Muscle layer of duodenum (tissue), 2 donors: ENCODE data around the gene MAP3K19.
"Not testable (repeated sequence)": the region's sequence is repeated elsewhere in the genome, so short reads cannot be mapped to it uniquely, and the experiment has no call there.

ENCODE experiments used
- H3K27ac ChIP-seq: one replicate; pipeline ENCODE4 v1.7.0; 2013; ENCODE audit warnings: mild to moderate bottlenecking, low read length
- H3K27me3 ChIP-seq: one replicate; pipeline ENCODE4 v1.7.0; 2013; ENCODE audit warnings: low read depth, mild to moderate bottlenecking, control low read depth, low read length
- H3K36me3 ChIP-seq, 2 donors: one replicate each; pipeline ENCODE4 v1.7.0; 2013; ENCODE audit warnings: low read length in 2 of 2, control low read depth in 1 of 2, mild to moderate bottlenecking in 1 of 2; ENCODE audit not compliant: insufficient read depth in 2 of 2, control insufficient read depth in 1 of 2
- H3K4me1 ChIP-seq, 2 donors: one replicate each; pipeline ENCODE4 v1.7.0; 2013; ENCODE audit warnings: low read length in 2 of 2, mild to moderate bottlenecking in 2 of 2, control low read depth in 1 of 2, moderate library complexity in 1 of 2; ENCODE audit not compliant: insufficient read depth in 2 of 2, control insufficient read depth in 1 of 2
- H3K4me3 ChIP-seq, 2 donors: one replicate each; pipeline ENCODE4 v1.7.0; 2013; ENCODE audit warnings: low read length in 2 of 2, low read depth in 1 of 2, mild to moderate bottlenecking in 1 of 2
- H3K9me3 ChIP-seq, 2 donors: one replicate each; pipeline ENCODE4 v1.7.0; 2013; ENCODE audit warnings: low read length in 2 of 2, control low read depth in 1 of 2, mild to moderate bottlenecking in 1 of 2; ENCODE audit not compliant: control insufficient read depth in 1 of 2
- donor health status: healthy.

MAP3K19 gene

GRCh38 chr2:134979221-134979620 lies 68.0 kb downstream of the MAP3K19 start:
- Histone ChIP-seq H3K36me3 (no peaks in the 10 kb centered on the region), H3K27ac (no peak overlapping the region), H3K9me3 (peaks cover 0 to 5% of the 10 kb centered on the region in 2 donors), H3K27me3 (no peaks in the 10 kb centered on the region), H3K4me1 (no peaks in the 10 kb centered on the region), H3K4me3 (no peak overlapping the region)

- H3K27ac ChIP-seq, H3K36me3 ChIP-seq, H3K4me3 ChIP-seq, H3K27me3 ChIP-seq, H3K4me1 ChIP-seq, H3K9me3 ChIP-seq: not testable (repeated sequence)
These were observed 70.1 kb downstream of the MAP3K19 start for GRCh38 chr2:134977104-134977503.

GRCh38 chr2:134976074-134976702 lies 71.1 kb downstream of the MAP3K19 start:
- H3K4me3 ChIP-seq = no peak overlapping the region
- H3K9me3 ChIP-seq = peaks cover 5 to 9% of the 10 kb centered on the region in 2 donors

GRCh38 chr2:134975281-134976009 lies 71.8 kb downstream of the MAP3K19 start:
- Histone ChIP-seq H3K4me3 (no peak overlapping the region), H3K36me3 (no peaks in the 10 kb centered on the region), H3K27me3 (no peaks in the 10 kb centered on the region), H3K27ac (no peak overlapping the region), H3K4me1 (no peaks in the 10 kb centered on the region), H3K9me3 (peaks cover 5 to 9% of the 10 kb centered on the region in 2 donors)

More at GRCh38 chr2:134976074-134976702, 71.1 kb downstream of the MAP3K19 start:
- no peak overlapping the region for H3K27ac ChIP-seq
- H3K27me3 ChIP-seq = no peaks in the 10 kb centered on the region
- H3K36me3 ChIP-seq = no peaks in the 10 kb centered on the region
- H3K4me1 ChIP-seq = no peaks in the 10 kb centered on the region

GRCh38 chr2:134973241-134974138 lies 73.8 kb downstream of the MAP3K19 start:
- Histone ChIP-seq H3K36me3 (no peaks in the 10 kb centered on the region), H3K4me1 (no peaks in the 10 kb centered on the region), H3K27ac (no peak overlapping the region), H3K9me3 (peaks cover 5 to 9% of the 10 kb centered on the region in 2 donors), H3K27me3 (no peaks in the 10 kb centered on the region), H3K4me3 (no peak overlapping the region)

- not testable (repeated sequence) for H3K4me3 ChIP-seq, H3K9me3 ChIP-seq, H3K27ac ChIP-seq, H3K27me3 ChIP-seq, H3K4me1 ChIP-seq, H3K36me3 ChIP-seq
These were observed 80.1 kb downstream of the MAP3K19 start for GRCh38 chr2:134967166-134967565.

- Histone ChIP-seq H3K27ac (no peak overlapping the region), H3K36me3 (peaks cover 39 to 40% of the 10 kb centered on the region in 2 donors), H3K9me3 (no peaks in the 10 kb centered on the region), H3K27me3 (no peaks in the 10 kb centered on the region), H3K4me3 (no peak overlapping the region), H3K4me1 (no peaks in the 10 kb centered on the region)
These were observed 89.8 kb downstream of the MAP3K19 start for GRCh38 chr2:134957477-134957876.

- no peak overlapping the region for H3K4me3 ChIP-seq
These were observed 91.5 kb downstream of the MAP3K19 start for GRCh38 chr2:134955744-134956143.

GRCh38 chr2:134954065-134954464 lies 93.2 kb downstream of the MAP3K19 start:
- H3K27me3 ChIP-seq = no peaks in the 10 kb centered on the region
- no peak overlapping the region for H3K4me3 ChIP-seq
- H3K9me3 ChIP-seq = no peaks in the 10 kb centered on the region
- no peaks in the 10 kb centered on the region for H3K4me1 ChIP-seq
- peaks cover 54 to 57% of the 10 kb centered on the region in 2 donors for H3K36me3 ChIP-seq
- H3K27ac ChIP-seq = no peak overlapping the region

More at GRCh38 chr2:134955744-134956143, 91.5 kb downstream of the MAP3K19 start:
- Histone ChIP-seq H3K4me1 (no peaks in the 10 kb centered on the region), H3K27me3 (no peaks in the 10 kb centered on the region), H3K36me3 (peaks cover 45 to 46% of the 10 kb centered on the region in 2 donors), H3K27ac (no peak overlapping the region), H3K9me3 (no peaks in the 10 kb centered on the region)

- H3K27ac ChIP-seq = no peak overlapping the region
- H3K4me3 ChIP-seq = no peak overlapping the region
- H3K9me3 ChIP-seq = no peaks in the 10 kb centered on the region
- no peaks in the 10 kb centered on the region for H3K4me1 ChIP-seq
- peaks cover 60 to 68% of the 10 kb centered on the region in 2 donors for H3K36me3 ChIP-seq
- H3K27me3 ChIP-seq = no peaks in the 10 kb centered on the region
These were observed 94.6 kb downstream of the MAP3K19 start for GRCh38 chr2:134952608-134953007.

GRCh38 chr2:134950886-134951285 lies 96.4 kb downstream of the MAP3K19 start:
- no peak overlapping the region for H3K4me3 ChIP-seq
- H3K4me1 ChIP-seq = no peaks in the 10 kb centered on the region
- peaks cover 59 to 66% of the 10 kb centered on the region in 2 donors for H3K36me3 ChIP-seq
- no peaks in the 10 kb centered on the region for H3K9me3 ChIP-seq
- H3K27ac ChIP-seq = no peak overlapping the region
- H3K27me3 ChIP-seq = no peaks in the 10 kb centered on the region
